Epithelial cell of esophagus (primary cell): Measurements from ENCODE around the gene TAF1B.

Experiments
- DNase-seq: peaks from one replicate; pipeline ENCODE4 v3.0.0; 2010; ENCODE audit warnings: low read depth
- H3K4me3 ChIP-seq: 2 replicates; pipeline ENCODE4 v1.5.1; 2011; ENCODE audit warnings: mild to moderate bottlenecking, low read length, control low read depth
- TF ChIP-seq, protein P1 (sequence below): IDR thresholded peaks from 2 replicates; pipeline ENCODE4 v1.5.1; 2011; ENCODE audit warnings: low read depth, mild to moderate bottlenecking, low read length, control low read depth, inconsistent platforms; ENCODE audit not compliant: insufficient read depth; ENCODE audit errors: missing control alignments

The TAF1B gene

DNA sequence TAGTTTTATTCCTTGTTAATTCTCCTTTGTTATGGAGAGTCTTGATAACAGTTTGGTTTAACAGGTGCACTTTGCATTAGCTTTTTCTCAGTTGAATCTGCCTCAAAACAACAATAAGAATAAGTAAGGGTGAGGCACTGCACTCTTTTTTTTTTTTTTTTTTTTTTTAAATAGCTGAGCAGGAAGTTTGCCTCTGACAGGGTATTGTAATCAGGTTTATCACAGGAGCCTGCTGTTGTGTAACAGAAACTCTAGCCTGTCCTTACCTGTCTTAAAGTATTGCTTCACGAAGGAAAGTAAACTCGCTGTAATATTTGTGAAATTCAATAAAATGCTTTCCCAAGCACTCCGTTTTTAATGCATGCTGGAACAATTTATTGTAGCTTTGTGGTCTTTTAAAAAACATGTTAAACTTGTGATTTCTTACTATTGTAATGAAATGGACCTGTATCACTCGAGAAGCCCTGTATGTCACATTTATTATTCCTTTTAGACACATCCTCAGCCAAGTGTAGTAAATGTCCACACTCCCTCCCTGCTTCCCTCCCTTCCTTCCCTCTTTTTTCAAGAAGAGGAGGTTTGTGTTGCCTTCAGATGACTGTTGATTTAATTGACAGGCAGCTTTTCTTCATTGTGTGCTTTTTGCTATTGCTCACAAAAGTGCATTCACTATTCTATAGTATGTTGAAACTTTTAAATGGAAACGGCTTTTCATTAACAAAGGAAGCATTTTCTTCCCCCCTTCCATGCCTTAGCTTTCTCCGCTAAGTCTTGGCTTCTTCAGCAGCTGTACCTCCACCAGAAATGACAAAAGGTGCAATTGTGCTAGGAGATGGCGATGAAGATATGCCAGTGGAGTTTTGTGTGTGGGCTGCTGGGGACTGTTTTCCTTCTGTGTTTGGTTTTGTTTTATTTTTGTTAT is 52.7 kb downstream of the TAF1B start:
- H3K4me3 ChIP-seq: peak overlapping the region; percentile 1
- DNase-seq: peak; percentile 97

DNA sequence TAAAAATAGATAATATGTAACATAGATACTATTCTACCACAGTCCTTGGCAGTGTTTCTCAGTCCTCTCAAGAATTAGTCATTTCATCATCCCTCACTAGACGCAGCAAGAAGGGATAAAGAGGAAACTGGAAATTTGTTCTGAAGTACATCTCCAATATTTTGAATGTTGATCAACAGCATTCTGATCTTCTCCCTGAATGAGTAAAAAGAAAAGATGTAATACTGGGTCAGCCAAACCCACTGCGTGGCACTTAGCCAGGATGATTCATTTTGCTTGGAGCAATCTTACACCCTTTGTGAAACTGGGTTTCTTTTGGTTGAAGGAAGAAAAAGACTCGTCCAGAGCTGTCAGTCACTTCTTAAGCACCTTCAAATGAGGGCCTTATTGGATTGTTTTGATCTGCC is 54.1 kb downstream of the TAF1B start:
- no peak overlapping the region for H3K4me3 ChIP-seq
- DNase-seq: peak; percentile 99
- TF ChIP-seq, protein P1, sequence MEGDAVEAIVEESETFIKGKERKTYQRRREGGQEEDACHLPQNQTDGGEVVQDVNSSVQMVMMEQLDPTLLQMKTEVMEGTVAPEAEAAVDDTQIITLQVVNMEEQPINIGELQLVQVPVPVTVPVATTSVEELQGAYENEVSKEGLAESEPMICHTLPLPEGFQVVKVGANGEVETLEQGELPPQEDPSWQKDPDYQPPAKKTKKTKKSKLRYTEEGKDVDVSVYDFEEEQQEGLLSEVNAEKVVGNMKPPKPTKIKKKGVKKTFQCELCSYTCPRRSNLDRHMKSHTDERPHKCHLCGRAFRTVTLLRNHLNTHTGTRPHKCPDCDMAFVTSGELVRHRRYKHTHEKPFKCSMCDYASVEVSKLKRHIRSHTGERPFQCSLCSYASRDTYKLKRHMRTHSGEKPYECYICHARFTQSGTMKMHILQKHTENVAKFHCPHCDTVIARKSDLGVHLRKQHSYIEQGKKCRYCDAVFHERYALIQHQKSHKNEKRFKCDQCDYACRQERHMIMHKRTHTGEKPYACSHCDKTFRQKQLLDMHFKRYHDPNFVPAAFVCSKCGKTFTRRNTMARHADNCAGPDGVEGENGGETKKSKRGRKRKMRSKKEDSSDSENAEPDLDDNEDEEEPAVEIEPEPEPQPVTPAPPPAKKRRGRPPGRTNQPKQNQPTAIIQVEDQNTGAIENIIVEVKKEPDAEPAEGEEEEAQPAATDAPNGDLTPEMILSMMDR: no peak

More for the DNA sequence above, 52.7 kb downstream of the TAF1B start:
- TF ChIP-seq, protein P1: no peak

DNA sequence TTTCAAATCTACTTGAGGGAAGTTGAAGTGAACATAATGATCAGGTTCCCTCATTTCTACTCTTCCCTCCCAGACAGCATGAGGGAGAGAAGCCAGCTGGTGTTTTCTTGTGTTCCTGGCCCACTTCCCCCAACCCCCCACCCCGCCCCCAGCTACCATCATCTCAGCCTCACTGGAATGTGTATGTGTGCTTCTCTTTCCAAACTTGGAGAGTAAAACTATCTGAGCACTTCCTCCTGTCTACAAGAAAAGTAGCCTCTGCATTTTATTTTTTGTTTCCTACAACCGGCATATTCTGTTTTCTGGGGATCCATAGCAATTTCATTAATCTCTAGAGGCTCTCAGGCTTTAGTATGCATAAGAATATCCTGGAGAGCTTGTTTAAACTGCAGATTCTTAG is 54.6 kb downstream of the TAF1B start:
- TF ChIP-seq, protein P1: no peak

DNA sequence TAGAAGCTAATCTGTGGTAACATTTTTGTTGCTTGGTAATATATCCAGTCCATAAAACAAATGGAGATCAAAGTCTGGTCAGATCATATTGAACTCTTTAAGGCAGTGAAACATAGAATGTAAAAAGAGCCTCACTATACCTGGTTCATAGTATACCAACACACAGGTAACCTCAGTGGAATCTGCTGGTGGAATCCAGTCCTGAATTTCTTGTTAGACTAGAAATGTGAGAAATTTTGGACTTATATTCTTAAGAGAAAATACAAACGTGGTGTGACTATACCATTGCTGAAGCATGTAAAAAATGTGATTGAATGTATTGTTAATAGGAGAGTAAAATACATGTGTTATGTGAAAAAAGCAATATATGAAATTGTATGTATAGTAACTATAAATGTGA is 62.1 kb downstream of the TAF1B start:
- H3K4me3 ChIP-seq: no peak overlapping the region
- DNase-seq: peak; percentile 88
- TF ChIP-seq, protein P1: no peak

More for the DNA sequence above, 54.6 kb downstream of the TAF1B start:
- DNase-seq: no peak
- no peak overlapping the region for H3K4me3 ChIP-seq

DNA sequence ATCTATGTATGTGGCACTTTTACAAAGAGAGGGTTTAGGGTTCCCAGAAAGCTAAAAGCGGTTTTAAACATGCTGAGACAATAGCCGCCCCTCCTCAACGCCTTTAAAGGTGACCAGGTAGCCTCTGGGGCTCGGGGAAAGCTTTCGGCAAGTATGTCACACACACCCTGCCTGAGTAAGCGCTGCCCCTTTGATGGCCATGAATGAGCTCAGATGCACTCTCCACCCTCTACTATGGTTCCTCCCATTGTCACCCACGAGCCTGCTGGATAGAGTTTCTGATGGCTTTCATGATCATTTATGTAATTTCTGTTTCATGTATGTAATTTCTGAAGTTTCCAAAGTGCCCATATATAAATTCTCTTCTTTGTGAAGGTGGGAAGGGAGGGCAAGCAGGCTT is 64.1 kb downstream of the TAF1B start:
- no peak for DNase-seq

DNA sequence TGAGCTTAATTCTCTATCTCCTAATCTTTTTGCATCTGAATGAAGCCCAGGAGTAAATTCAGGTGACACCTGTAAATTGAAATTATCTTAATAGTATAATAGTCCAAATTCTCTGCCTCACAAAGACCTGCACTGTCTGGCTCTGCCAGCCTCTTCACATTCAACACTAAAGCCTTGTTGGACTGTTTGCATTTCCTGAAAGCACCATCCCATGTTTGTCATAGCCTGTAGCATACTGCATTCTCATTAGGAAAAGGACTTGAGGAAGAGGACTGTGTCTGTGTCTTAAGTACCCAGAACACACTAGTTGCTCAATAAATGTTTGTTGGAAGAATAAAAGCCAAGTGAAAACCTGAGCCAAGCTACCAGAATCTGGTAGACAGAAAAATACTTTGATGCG is 65.4 kb downstream of the TAF1B start:
- H3K4me3 ChIP-seq: no peak overlapping the region

More for the DNA sequence above, 64.1 kb downstream of the TAF1B start:
- TF ChIP-seq, protein P1: no peak
- H3K4me3 ChIP-seq: no peak overlapping the region

More for the DNA sequence above, 65.4 kb downstream of the TAF1B start:
- peak; percentile 35 for DNase-seq
- TF ChIP-seq, protein P1: no peak
